RWPE2 (cell line): ENCODE measurements around the gene SLC12A8.
A peak's percentile ranks its signal among the peaks of the same experiment; 100 is the strongest.

ENCODE experiments used
- ATAC-seq: fragments of 200-7000 bp; cut with Tn5 transposase; 3 replicates; pipeline ENCODE4 v1.9.1; 2021; ENCODE audit warnings: low read depth
- DNase-seq: peaks from one replicate; pipeline ENCODE4 v3.0.0-alpha.2; 2020; ENCODE audit warnings: low spot score
- H3K27ac ChIP-seq: fragments of 450-650 bp; 2 replicates; pipeline ENCODE4 v1.5.1; 2017; ENCODE audit warnings: mild to moderate bottlenecking; ENCODE audit not compliant: poor library complexity, severe bottlenecking
- H3K27me3 ChIP-seq: fragments of 250-450 bp; sonication (Bioruptor Pico); 2 replicates; pipeline ENCODE4 v1.5.1; 2021; ENCODE audit warnings: mild to moderate bottlenecking, moderate library complexity; ENCODE audit not compliant: insufficient read depth, poor library complexity, severe bottlenecking
- H3K36me3 ChIP-seq: fragments of 250-450 bp; sonication (Bioruptor Pico); 2 replicates; pipeline ENCODE4 v1.5.1; 2020; ENCODE audit warnings: low read depth, mild to moderate bottlenecking, moderate library complexity
- H3K4me1 ChIP-seq: fragments of 250-450 bp; sonication (Bioruptor Pico); 2 replicates; pipeline ENCODE4 v1.5.1; 2021; ENCODE audit warnings: mild to moderate bottlenecking, moderate library complexity; ENCODE audit not compliant: insufficient read depth, poor library complexity, severe bottlenecking
- H3K4me3 ChIP-seq: fragments of 250-450 bp; sonication (Bioruptor Pico); 2 replicates; pipeline ENCODE4 v1.5.1; 2021; ENCODE audit warnings: mild to moderate bottlenecking, moderate library complexity; ENCODE audit not compliant: severe bottlenecking
- H3K9me3 ChIP-seq: fragments of 250-450 bp; sonication (Bioruptor Pico); 2 replicates; pipeline ENCODE4 v1.5.1; 2021; ENCODE audit warnings: mild to moderate bottlenecking, moderate library complexity; ENCODE audit not compliant: severe bottlenecking
- CTCF ChIP-seq: fragments of 450-650 bp; IDR thresholded peaks from one replicate; pipeline ENCODE4 v1.5.1; 2017; ENCODE audit warnings: mild to moderate bottlenecking, moderate library complexity; ENCODE audit not compliant: poor library complexity, severe bottlenecking

SLC12A8 gene

GRCh38 chr3:125110016-125110875 is 102.3 kb downstream of the SLC12A8 start:
- H3K27ac ChIP-seq, result peak overlapping the region; percentile 68
- ATAC-seq (peak; percentile 90), DNase-seq (no peak)
- H3K27me3 ChIP-seq, result no peaks in the 10 kb centered on the region
- no peak overlapping the region for H3K4me3 ChIP-seq
- TF ChIP-seq CTCF, result no peak
- no peaks in the 10 kb centered on the region; the same call in 1 of the 2 replicates for H3K36me3 ChIP-seq
- H3K4me1 ChIP-seq, result peaks cover 33% of the 10 kb centered on the region
- no peaks in the 10 kb centered on the region for H3K9me3 ChIP-seq

GRCh38 chr3:125109536-125109925 is 103.0 kb downstream of the SLC12A8 start:
- H3K27ac ChIP-seq, result no peak overlapping the region
- DNase-seq (no peak), ATAC-seq (no peak)
- H3K36me3 ChIP-seq, result no peaks in the 10 kb centered on the region; the same call in 1 of the 2 replicates
- no peaks in the 10 kb centered on the region for H3K27me3 ChIP-seq
- H3K4me3 ChIP-seq, result no peak overlapping the region
- peaks cover 33% of the 10 kb centered on the region for H3K4me1 ChIP-seq
- no peak for TF ChIP-seq CTCF
- H3K9me3 ChIP-seq, result no peaks in the 10 kb centered on the region

- Histone ChIP-seq H3K36me3 (no peaks in the 10 kb centered on the region; the same call in 1 of the 2 replicates), H3K4me1 (peaks cover 33% of the 10 kb centered on the region), H3K9me3 (no peaks in the 10 kb centered on the region), H3K27ac (no peak overlapping the region), H3K4me3 (no peak overlapping the region), H3K27me3 (no peaks in the 10 kb centered on the region)
- TF ChIP-seq CTCF, result no peak
- no peak for DNase-seq
- ATAC-seq, result no peak
Measured at GRCh38 chr3:125108833-125109535, 103.6 kb downstream of the SLC12A8 start.

GRCh38 chr3:125107861-125108567 is 104.5 kb downstream of the SLC12A8 start:
- ATAC-seq (peak; percentile 69), DNase-seq (no peak)
- no peaks in the 10 kb centered on the region for H3K9me3 ChIP-seq
- H3K36me3 ChIP-seq, result no peaks in the 10 kb centered on the region; the same call in 1 of the 2 replicates
- no peaks in the 10 kb centered on the region for H3K27me3 ChIP-seq
- H3K4me1 ChIP-seq, result peaks cover 33% of the 10 kb centered on the region
- peak overlapping the region; percentile 40 for H3K27ac ChIP-seq
- no peak overlapping the region for H3K4me3 ChIP-seq
- no peak for TF ChIP-seq CTCF
